Prostate gland (tissue), 2 donors: ENCODE data around the gene FAAP20.

Experiments
- CTCF ChIP-seq, 4 experiments: fragments of 200-600 bp in 2 of 4; fragments of 450-650 bp in 2 of 4; sonication (generic) in 2 of 4; IDR thresholded peaks; 1 replicate in 3 of 4; 2 replicates in 1 of 4; pipeline ENCODE4 v1.5.1; 2016 to 2019; ENCODE audit warnings: antibody characterized with exemption in 4 of 4, mild to moderate bottlenecking in 2 of 4, moderate library complexity in 2 of 4
- POLR2A ChIP-seq: fragments of 450-650 bp; IDR thresholded peaks from one replicate; pipeline ENCODE4 v1.6.1; 2016; ENCODE audit warnings: antibody characterized with exemption, mild to moderate bottlenecking

DNA sequence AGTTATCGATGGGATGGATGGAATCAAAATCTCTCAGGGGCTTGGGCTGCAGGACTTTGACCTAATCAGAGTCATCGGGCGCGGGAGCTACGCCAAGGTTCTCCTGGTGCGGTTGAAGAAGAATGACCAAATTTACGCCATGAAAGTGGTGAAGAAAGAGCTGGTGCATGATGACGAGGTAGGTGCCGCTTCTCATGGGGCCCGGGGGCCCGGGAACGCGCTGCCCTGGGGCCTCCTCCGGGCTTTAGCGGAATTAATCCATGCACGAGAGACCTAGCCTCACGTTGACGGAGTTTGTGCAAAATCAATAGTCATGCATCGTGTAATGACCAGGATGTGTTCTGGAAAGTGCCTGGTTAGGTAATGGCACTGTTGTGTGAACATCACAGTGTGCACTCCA lies 43.8 kb downstream of the FAAP20 start:
- TF ChIP-seq CTCF (IDR thresholded peaks at IDR 0.05): no peak
- no peak for TF ChIP-seq POLR2A
